ENCODE measurements around the gene DNAH14. TPM values are rescaled to one million over a fixed set of nuclear protein-coding genes. Genes with fewer than 3 reads are reported as not detected.

DNAH14 gene
- total and polyA plus RNA-seq, 8 donors: 7.9 to 27.6 (median 17.5) TPM

DNA sequence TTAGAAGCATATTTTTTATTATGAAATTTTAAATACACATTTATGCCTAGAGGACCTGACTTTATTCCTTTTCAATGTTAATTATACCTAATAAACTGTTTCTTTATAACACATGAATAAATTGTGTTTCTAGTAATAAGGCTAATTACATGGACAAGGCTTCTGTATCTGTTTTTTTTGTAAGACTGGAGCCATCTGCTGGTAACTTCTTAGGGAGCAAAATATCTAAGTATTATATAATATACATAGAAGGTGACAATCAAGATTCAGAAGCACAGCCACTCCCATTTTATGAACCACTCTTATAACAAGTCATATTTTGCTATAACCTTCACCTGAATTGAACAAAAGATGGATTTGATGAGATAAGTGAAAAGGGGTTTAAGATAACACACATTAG is 414.1 kb downstream of the DNAH14 start:
- Histone ChIP-seq H3K4me1 (no peaks in the 10 kb centered on the region), H3K4me3 (no peak overlapping the region), H3K9me3 (no peaks in the 10 kb centered on the region), H3K27me3 (no peaks in the 10 kb centered on the region), H3K36me3 (no peaks in the 10 kb centered on the region), H3K27ac (no peak overlapping the region)
- DNase-seq (no peak), FAIRE-seq (no peak), ATAC-seq (no peak)
- intact Hi-C loops (cut with DNase I): no loop called here
- no peak for TF ChIP-seq CTCF (IDR thresholded peaks at IDR 0.05)

DNA sequence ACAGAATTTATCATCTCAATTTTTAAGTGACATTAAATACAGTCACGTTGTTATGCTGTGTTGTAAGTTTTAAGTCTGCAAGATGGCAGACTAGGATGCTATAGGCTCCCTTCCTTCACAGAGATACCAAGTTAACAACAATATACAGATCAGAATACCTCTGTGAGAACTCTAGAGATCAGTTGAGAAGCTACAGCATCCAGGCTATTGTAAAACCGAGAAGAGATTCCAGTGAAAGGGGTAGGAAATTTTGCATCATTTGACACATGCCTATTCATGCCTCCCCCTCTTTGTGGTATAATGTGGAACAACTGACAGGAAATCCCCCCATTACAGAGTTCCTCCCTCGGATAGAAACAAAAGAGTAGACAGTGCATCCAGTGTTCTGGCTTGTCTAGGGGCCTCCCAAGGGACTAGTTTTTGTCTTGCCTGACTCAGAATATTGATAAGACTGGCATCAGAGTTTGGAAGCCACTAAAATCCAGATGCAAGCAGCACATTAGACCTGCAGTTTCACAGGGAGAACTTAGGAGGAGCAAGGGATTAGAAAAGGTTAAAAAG is 417.7 kb downstream of the DNAH14 start:
- Histone ChIP-seq H3K36me3 (no peaks in the 10 kb centered on the region), H3K4me3 (no peak overlapping the region), H3K27ac (no peak overlapping the region), H3K27me3 (no peaks in the 10 kb centered on the region), H3K9me3 (no peaks in the 10 kb centered on the region), H3K4me1 (no peaks in the 10 kb centered on the region)
- DNase-seq (no peak), FAIRE-seq (no peak), ATAC-seq (no peak)
- TF ChIP-seq CTCF (IDR thresholded peaks at IDR 0.05): no peak
- intact Hi-C loops (cut with DNase I): no loop called here
- WGBS, 2 donors: 60 to 75% methylated on average over 3 of the region's 3 CpGs

GRCh38 chr1:225348400-225348799 is 418.9 kb downstream of the DNAH14 start:
- intact Hi-C loops (cut with DNase I): no loop called here
- Histone ChIP-seq H3K36me3 (no peaks in the 10 kb centered on the region), H3K27ac (no peak overlapping the region), H3K4me1 (no peaks in the 10 kb centered on the region), H3K9me3 (no peaks in the 10 kb centered on the region), H3K27me3 (no peaks in the 10 kb centered on the region), H3K4me3 (no peak overlapping the region)
- TF ChIP-seq CTCF (IDR thresholded peaks at IDR 0.05): no peak
- FAIRE-seq (no peak), DNase-seq (no peak), ATAC-seq (no peak)

- Histone ChIP-seq H3K9me3 (no peaks in the 10 kb centered on the region), H3K36me3 (no peaks in the 10 kb centered on the region), H3K27ac (no peak overlapping the region), H3K4me1 (no peaks in the 10 kb centered on the region), H3K27me3 (no peaks in the 10 kb centered on the region), H3K4me3 (no peak overlapping the region)
- FAIRE-seq (no peak), DNase-seq (no peak), ATAC-seq (no peak)
- intact Hi-C loops (cut with DNase I): no loop called here
- 92 to 93% methylated on average over 2 of the region's 2 CpGs for WGBS, 2 donors
- no peak for TF ChIP-seq CTCF (IDR thresholded peaks at IDR 0.05)
Measured at GRCh38 chr1:225349826-225350225, 420.4 kb downstream of the DNAH14 start.

DNA sequence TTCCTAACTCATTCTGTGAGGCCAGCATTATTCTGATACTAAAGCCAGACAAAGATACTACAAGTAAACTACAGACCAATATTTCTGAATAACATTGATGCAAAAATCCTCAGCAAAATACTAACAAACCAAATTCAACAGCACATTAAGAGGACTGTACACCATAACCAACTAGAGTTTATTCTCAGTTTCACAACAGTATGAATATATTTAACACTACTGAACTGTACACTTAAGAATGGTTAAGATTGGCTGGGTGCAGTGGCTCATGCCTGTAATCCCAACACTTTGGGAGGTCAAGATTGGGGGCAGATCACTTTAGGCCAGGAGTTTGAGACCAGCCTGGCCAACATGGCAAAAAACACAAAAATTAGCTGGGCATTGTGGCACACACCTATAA is 421.4 kb downstream of the DNAH14 start:
- no peak for TF ChIP-seq CTCF (IDR thresholded peaks at IDR 0.05)
- no peak for DNase-seq
- Histone ChIP-seq H3K4me1 (no peaks in the 10 kb centered on the region), H3K36me3 (no peaks in the 10 kb centered on the region), H3K4me3 (no peak overlapping the region), H3K27me3 (no peaks in the 10 kb centered on the region), H3K9me3 (no peaks in the 10 kb centered on the region), H3K27ac (no peak overlapping the region)
- intact Hi-C loops (cut with DNase I): no loop called here
- ATAC-seq: no peak
- FAIRE-seq: no peak

Measured in pancreas (tissue), 10 donors.